HepG2 (cell line): Measurements from ENCODE around the gene SDK2. TPM values are rescaled to one million over a fixed set of nuclear protein-coding genes. Genes with fewer than 3 reads are reported as not detected.

Source experiments
- ADNP ChIP-seq: sonication (generic); formaldehyde crosslinking; IDR thresholded peaks from 2 replicates; pipeline ENCODE4 v1.4.0; 2020; ENCODE audit warnings: missing genetic modification reagents
- AGO2 ChIP-seq: fragments of 200-400 bp; formaldehyde crosslinking; optimal IDR thresholded peaks from 2 replicates; pipeline ENCODE3; 2017; ENCODE audit warnings: mild to moderate bottlenecking, low read depth, low read length, moderate library complexity
- ATF7 ChIP-seq, 2 experiments: fragments of 450-650 bp in 1 of 2; sonication (generic) in 1 of 2; formaldehyde crosslinking in 1 of 2; IDR thresholded peaks; 2 replicates each; pipeline versions ENCODE4 v1.4.0 to v1.6.1; 2016 to 2020; ENCODE audit warnings: antibody characterized with exemption in 1 of 2, mild to moderate bottlenecking in 1 of 2, missing genetic modification reagents in 1 of 2
- CCAR2 ChIP-seq: fragments of 200-400 bp; formaldehyde crosslinking; optimal IDR thresholded peaks from 2 replicates; pipeline ENCODE3; 2018; ENCODE audit warnings: low read depth, mild to moderate bottlenecking, low read length, moderate library complexity
- MAFG ChIP-seq: sonication (generic); formaldehyde crosslinking; IDR thresholded peaks from 2 replicates; pipeline ENCODE4 v1.5.1; 2020; ENCODE audit warnings: mild to moderate bottlenecking, missing genetic modification reagents
- MEIS1 ChIP-seq: sonication (generic); formaldehyde crosslinking; IDR thresholded peaks from 2 replicates; pipeline ENCODE4 v1.9.0; 2021; ENCODE audit warnings: mild to moderate bottlenecking, missing genetic modification reagents, moderate library complexity, borderline replicate concordance
- NFYB ChIP-seq: sonication (generic); formaldehyde crosslinking; IDR thresholded peaks from 2 replicates; pipeline ENCODE4 v1.4.0; 2020; ENCODE audit warnings: missing genetic modification reagents
- NONO ChIP-seq, 2 experiments: fragments of 450-650 bp in 1 of 2; sonication (generic) in 1 of 2; formaldehyde crosslinking in 1 of 2; IDR thresholded peaks in 1 of 2; conservative IDR thresholded peaks in 1 of 2; 2 replicates each; pipeline versions ENCODE4 v1.6.1 to v1.8.0; 2017 to 2022; ENCODE audit warnings: mild to moderate bottlenecking in 1 of 2, missing genetic modification reagents in 1 of 2, moderate library complexity in 1 of 2
- NRL ChIP-seq: sonication (generic); formaldehyde crosslinking; IDR thresholded peaks from 2 replicates; pipeline ENCODE4 v1.5.0; 2020; ENCODE audit warnings: missing genetic modification reagents, mild to moderate bottlenecking, moderate library complexity, borderline replicate concordance
- POLR2A ChIP-seq, 2 experiments: IDR thresholded peaks; 2 replicates each; pipeline ENCODE4 v1.6.1; 2011; ENCODE audit warnings: low read depth in 2 of 2, low read length in 2 of 2, mild to moderate bottlenecking in 1 of 2, moderate library complexity in 1 of 2; ENCODE audit not compliant: insufficient read depth in 1 of 2
- SOX6 ChIP-seq, 2 experiments: fragments of 450-650 bp in 1 of 2; sonication (generic) in 1 of 2; formaldehyde crosslinking in 1 of 2; IDR thresholded peaks; 2 replicates each; pipeline versions ENCODE4 v1.4.0 to v1.6.1; 2017 to 2020; ENCODE audit warnings: antibody characterized with exemption in 1 of 2, mild to moderate bottlenecking in 1 of 2, missing genetic modification reagents in 1 of 2
- ZNF263 ChIP-seq: sonication (generic); formaldehyde crosslinking; IDR thresholded peaks from 2 replicates; pipeline ENCODE4 v1.4.0; 2020; ENCODE audit warnings: missing genetic modification reagents
- ZNF317 ChIP-seq: sonication (generic); formaldehyde crosslinking; IDR thresholded peaks from 2 replicates; pipeline ENCODE4 v1.5.0; 2020; ENCODE audit warnings: mild to moderate bottlenecking, missing genetic modification reagents
- ZNF543 ChIP-seq: sonication (generic); formaldehyde crosslinking; IDR thresholded peaks from 2 replicates; pipeline ENCODE4 v1.4.0; 2020; ENCODE audit warnings: mild to moderate bottlenecking, missing genetic modification reagents
- ZNF564 ChIP-seq: sonication (generic); formaldehyde crosslinking; IDR thresholded peaks from 2 replicates; pipeline ENCODE4 v1.8.1; 2023; ENCODE audit warnings: mild to moderate bottlenecking, missing genetic modification reagents
- ZNF674 ChIP-seq: sonication (generic); formaldehyde crosslinking; IDR thresholded peaks from 2 replicates; pipeline ENCODE4 v1.5.0; 2020; ENCODE audit warnings: low read depth, mild to moderate bottlenecking, missing genetic modification reagents
- ZNF782 ChIP-seq: sonication (generic); formaldehyde crosslinking; IDR thresholded peaks from 2 replicates; pipeline ENCODE4 v1.4.0; 2020; ENCODE audit warnings: missing genetic modification reagents, mild to moderate bottlenecking, borderline replicate concordance
- ZSCAN25 ChIP-seq: sonication (generic); formaldehyde crosslinking; IDR thresholded peaks from 2 replicates; pipeline ENCODE4 v1.8.0; 2022; ENCODE audit warnings: mild to moderate bottlenecking, missing genetic modification reagents
- polyA plus RNA-seq, 8 experiments: library from polyadenylated mRNA; depleted of rRNA in 3 of 8; stranded (reverse) in 7 of 8; unstranded in 1 of 8; fragments of >200 nt; fragmentation: Illumina TruSeq in 4 of 8; extraction: Trizol in 4 of 8; gene quantifications; 2 replicates each; pipeline versions ENCODE4 v1.2.1 to v1.2.3, GENCODE V29; 2011 to 2016; ENCODE audit warnings: low read depth in 4 of 8, missing spikeins in 1 of 8, mixed read lengths in 1 of 8; ENCODE audit not compliant: insufficient read depth in 1 of 8
- total RNA-seq, 5 experiments: library from RNA; depleted of rRNA; stranded (reverse); fragments of >200 nt; fragmentation: Illumina TruSeq; extraction: Trizol; gene quantifications; 2 replicates each; pipeline ENCODE4 v1.2.3, GENCODE V29; 2016; ENCODE audit warnings: low read depth in 1 of 5
- TF ChIP-seq, protein P1 (sequence below): sonication (generic); formaldehyde crosslinking; IDR thresholded peaks from 2 replicates; pipeline ENCODE4 v1.4.0; 2020; ENCODE audit warnings: missing genetic modification reagents
- TF ChIP-seq, protein P2 (sequence below): sonication (generic); formaldehyde crosslinking; IDR thresholded peaks from 2 replicates; pipeline ENCODE4 v1.4.0; 2020; ENCODE audit warnings: missing genetic modification reagents

The SDK2 gene
- total and polyA plus RNA-seq, 2 of the 13 experiments (the other 11 are each of a cell fraction or from before 2014, with no cell fraction given): not detected

DNA sequence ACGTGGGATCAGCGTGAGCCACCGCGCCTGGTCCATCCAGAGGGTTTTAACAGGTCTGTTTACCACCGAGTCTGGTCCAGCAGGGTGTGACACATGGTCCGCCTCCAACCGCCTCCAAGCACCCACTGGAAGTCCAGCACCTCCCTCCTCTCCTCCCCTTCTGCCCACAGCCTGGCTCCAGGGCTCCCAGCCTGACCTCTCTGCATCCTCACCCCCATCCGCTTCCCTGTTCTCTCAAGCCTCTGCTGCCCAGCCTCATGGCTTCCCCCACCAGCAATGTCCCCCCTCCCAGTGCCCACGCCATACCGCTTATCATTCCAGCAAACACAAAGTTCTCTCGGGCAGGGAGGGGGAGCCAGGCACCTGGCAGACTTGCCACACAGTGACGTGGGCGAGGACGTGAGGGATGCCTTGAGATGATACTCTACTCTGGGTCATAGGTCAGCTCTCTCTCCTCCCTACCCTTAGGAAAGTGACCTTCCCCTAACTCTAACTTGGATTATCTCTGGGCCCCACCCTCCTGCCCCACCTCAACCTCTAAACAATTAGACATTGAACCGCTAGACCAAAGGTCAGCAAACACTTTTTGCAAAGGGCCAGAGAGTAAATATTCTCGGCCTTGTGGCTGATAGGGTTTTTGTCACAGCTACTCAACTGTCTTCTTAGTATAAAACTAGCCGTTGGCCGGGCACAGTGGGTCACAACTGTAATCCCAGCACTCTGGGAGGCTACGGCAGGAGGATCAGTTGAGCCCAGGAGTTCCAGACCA, 355.5 kb downstream of the SDK2 start (continued):
- TF ChIP-seq POLR2A (IDR thresholded peaks at IDR 0.05; ENCODE audit: insufficient read depth in 1 of 2, low read depth in 2 of 2, low read length in 2 of 2): peak in 1 of 2 experiments; percentile 32; a peak in 1 of 4 replicates
- peak; percentile 7; the same call in 1 of the 2 replicates for TF ChIP-seq NFYB (CRISPR knock-in tag)
- peak; percentile 20 for TF ChIP-seq CCAR2
- TF ChIP-seq, protein P1, sequence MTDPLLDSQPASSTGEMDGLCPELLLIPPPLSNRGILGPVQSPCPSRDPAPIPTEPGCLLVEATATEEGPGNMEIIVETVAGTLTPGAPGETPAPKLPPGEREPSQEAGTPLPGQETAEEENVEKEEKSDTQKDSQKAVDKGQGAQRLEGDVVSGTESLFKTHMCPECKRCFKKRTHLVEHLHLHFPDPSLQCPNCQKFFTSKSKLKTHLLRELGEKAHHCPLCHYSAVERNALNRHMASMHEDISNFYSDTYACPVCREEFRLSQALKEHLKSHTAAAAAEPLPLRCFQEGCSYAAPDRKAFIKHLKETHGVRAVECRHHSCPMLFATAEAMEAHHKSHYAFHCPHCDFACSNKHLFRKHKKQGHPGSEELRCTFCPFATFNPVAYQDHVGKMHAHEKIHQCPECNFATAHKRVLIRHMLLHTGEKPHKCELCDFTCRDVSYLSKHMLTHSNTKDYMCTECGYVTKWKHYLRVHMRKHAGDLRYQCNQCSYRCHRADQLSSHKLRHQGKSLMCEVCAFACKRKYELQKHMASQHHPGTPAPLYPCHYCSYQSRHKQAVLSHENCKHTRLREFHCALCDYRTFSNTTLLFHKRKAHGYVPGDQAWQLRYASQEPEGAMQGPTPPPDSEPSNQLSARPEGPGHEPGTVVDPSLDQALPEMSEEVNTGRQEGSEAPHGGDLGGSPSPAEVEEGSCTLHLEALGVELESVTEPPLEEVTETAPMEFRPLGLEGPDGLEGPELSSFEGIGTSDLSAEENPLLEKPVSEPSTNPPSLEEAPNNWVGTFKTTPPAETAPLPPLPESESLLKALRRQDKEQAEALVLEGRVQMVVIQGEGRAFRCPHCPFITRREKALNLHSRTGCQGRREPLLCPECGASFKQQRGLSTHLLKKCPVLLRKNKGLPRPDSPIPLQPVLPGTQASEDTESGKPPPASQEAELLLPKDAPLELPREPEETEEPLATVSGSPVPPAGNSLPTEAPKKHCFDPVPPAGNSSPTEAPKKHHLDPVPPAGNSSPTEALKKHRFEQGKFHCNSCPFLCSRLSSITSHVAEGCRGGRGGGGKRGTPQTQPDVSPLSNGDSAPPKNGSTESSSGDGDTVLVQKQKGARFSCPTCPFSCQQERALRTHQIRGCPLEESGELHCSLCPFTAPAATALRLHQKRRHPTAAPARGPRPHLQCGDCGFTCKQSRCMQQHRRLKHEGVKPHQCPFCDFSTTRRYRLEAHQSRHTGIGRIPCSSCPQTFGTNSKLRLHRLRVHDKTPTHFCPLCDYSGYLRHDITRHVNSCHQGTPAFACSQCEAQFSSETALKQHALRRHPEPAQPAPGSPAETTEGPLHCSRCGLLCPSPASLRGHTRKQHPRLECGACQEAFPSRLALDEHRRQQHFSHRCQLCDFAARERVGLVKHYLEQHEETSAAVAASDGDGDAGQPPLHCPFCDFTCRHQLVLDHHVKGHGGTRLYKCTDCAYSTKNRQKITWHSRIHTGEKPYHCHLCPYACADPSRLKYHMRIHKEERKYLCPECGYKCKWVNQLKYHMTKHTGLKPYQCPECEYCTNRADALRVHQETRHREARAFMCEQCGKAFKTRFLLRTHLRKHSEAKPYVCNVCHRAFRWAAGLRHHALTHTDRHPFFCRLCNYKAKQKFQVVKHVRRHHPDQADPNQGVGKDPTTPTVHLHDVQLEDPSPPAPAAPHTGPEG (CRISPR knock-in tag): no peak
- TF ChIP-seq ZNF674 (CRISPR knock-in tag): no peak
- TF ChIP-seq ATF7 (IDR thresholded peaks at IDR 0.05): no peak
- TF ChIP-seq ATF7 (CRISPR knock-in tag; IDR thresholded peaks at IDR 0.05): peak; percentile 27; the same call in 1 of the 2 replicates
- TF ChIP-seq MEIS1 (CRISPR knock-in tag): peak; percentile 40; the same call in 1 of the 2 replicates
- peak; percentile 60; the same call in 1 of the 2 replicates for TF ChIP-seq NRL (CRISPR knock-in tag)
- peak; percentile 80 for TF ChIP-seq ADNP (CRISPR knock-in tag)
- no peak for TF ChIP-seq ZNF782 (CRISPR knock-in tag)
- no peak for TF ChIP-seq MAFG (CRISPR knock-in tag)
- TF ChIP-seq AGO2: peak; percentile 75
- TF ChIP-seq SOX6 (IDR thresholded peaks at IDR 0.05): no peak
- peak; percentile 100 for TF ChIP-seq SOX6 (CRISPR knock-in tag; IDR thresholded peaks at IDR 0.05)
- TF ChIP-seq ZSCAN25 (CRISPR knock-in tag): peak; percentile 85
- TF ChIP-seq NONO (IDR thresholded peaks at IDR 0.05): no peak
- peak; percentile 99 for TF ChIP-seq NONO (CRISPR knock-in tag; conservative IDR thresholded peaks at IDR 0.05)
- peak; percentile 56; the same call in 1 of the 2 replicates for TF ChIP-seq ZNF317
- TF ChIP-seq ZNF564: peak; percentile 50; the same call in 1 of the 2 replicates
- peak; percentile 88 for TF ChIP-seq ZNF263 (CRISPR knock-in tag)
- TF ChIP-seq, protein P2, sequence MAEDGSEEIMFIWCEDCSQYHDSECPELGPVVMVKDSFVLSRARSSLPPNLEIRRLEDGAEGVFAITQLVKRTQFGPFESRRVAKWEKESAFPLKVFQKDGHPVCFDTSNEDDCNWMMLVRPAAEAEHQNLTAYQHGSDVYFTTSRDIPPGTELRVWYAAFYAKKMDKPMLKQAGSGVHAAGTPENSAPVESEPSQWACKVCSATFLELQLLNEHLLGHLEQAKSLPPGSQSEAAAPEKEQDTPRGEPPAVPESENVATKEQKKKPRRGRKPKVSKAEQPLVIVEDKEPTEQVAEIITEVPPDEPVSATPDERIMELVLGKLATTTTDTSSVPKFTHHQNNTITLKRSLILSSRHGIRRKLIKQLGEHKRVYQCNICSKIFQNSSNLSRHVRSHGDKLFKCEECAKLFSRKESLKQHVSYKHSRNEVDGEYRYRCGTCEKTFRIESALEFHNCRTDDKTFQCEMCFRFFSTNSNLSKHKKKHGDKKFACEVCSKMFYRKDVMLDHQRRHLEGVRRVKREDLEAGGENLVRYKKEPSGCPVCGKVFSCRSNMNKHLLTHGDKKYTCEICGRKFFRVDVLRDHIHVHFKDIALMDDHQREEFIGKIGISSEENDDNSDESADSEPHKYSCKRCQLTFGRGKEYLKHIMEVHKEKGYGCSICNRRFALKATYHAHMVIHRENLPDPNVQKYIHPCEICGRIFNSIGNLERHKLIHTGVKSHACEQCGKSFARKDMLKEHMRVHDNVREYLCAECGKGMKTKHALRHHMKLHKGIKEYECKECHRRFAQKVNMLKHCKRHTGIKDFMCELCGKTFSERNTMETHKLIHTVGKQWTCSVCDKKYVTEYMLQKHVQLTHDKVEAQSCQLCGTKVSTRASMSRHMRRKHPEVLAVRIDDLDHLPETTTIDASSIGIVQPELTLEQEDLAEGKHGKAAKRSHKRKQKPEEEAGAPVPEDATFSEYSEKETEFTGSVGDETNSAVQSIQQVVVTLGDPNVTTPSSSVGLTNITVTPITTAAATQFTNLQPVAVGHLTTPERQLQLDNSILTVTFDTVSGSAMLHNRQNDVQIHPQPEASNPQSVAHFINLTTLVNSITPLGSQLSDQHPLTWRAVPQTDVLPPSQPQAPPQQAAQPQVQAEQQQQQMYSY: no peak
- TF ChIP-seq ZNF543: 0 out of 2 replicates have a peak, but pooled peaks have one; percentile 36
